WTC11 (cell line): ENCODE data around the gene ZBTB12. TPM values are rescaled to one million over a fixed set of nuclear protein-coding genes. Genes with fewer than 3 reads are reported as not detected.
A peak's percentile ranks its signal among the peaks of the same experiment; 100 is the strongest.

Experiments used
- ARID4B ChIP-seq: sonication (generic); formaldehyde crosslinking; IDR thresholded peaks from 2 replicates; pipeline ENCODE4 v1.8.0; 2023; ENCODE audit warnings: missing genetic modification reagents, mild to moderate bottlenecking, borderline replicate concordance
- CREB1 ChIP-seq: sonication (generic); formaldehyde crosslinking; IDR thresholded peaks from 2 replicates; pipeline ENCODE4 v1.8.0; 2023; ENCODE audit warnings: mild to moderate bottlenecking, missing genetic modification reagents
- E2F1 ChIP-seq: sonication (generic); formaldehyde crosslinking; IDR thresholded peaks from 2 replicates; pipeline ENCODE4 v1.8.0; 2022; ENCODE audit warnings: mild to moderate bottlenecking, missing genetic modification reagents
- ESRRA ChIP-seq: sonication (generic); formaldehyde crosslinking; IDR thresholded peaks from 2 replicates; pipeline ENCODE4 v1.8.1; 2022; ENCODE audit warnings: mild to moderate bottlenecking, missing genetic modification reagents, borderline replicate concordance
- ETV6 ChIP-seq: sonication (generic); formaldehyde crosslinking; IDR thresholded peaks from 2 replicates; pipeline ENCODE4 v1.8.1; 2022; ENCODE audit warnings: mild to moderate bottlenecking, missing genetic modification reagents
- FOXK1 ChIP-seq: sonication (generic); formaldehyde crosslinking; IDR thresholded peaks from 2 replicates; pipeline ENCODE4 v1.8.0; 2022; ENCODE audit warnings: mild to moderate bottlenecking, moderate library complexity, missing genetic modification reagents
- GTF2I ChIP-seq: fragments of 250-450 bp; sonication (Bioruptor Pico); conservative IDR thresholded peaks from 2 replicates; pipeline ENCODE4 v1.4.0; 2021; ENCODE audit warnings: mild to moderate bottlenecking
- IRF1 ChIP-seq: sonication (generic); formaldehyde crosslinking; IDR thresholded peaks from 2 replicates; pipeline ENCODE4 v1.8.0; 2023; ENCODE audit warnings: missing genetic modification reagents
- JAZF1 ChIP-seq: fragments of 250-450 bp; sonication (Bioruptor Pico); IDR thresholded peaks from 2 replicates; pipeline ENCODE4 v1.9.0; 2021; ENCODE audit warnings: moderate library complexity, mild to moderate bottlenecking, inconsistent platforms
- JUN ChIP-seq: sonication (generic); formaldehyde crosslinking; IDR thresholded peaks from 2 replicates; pipeline ENCODE4 v1.8.0; 2023; ENCODE audit warnings: mild to moderate bottlenecking, missing genetic modification reagents
- MAX ChIP-seq: sonication (generic); formaldehyde crosslinking; IDR thresholded peaks from 2 replicates; pipeline ENCODE4 v1.8.0; 2022; ENCODE audit warnings: mild to moderate bottlenecking, missing genetic modification reagents
- NFATC4 ChIP-seq: fragments of 250-450 bp; sonication (Bioruptor Pico); IDR thresholded peaks from 2 replicates; pipeline ENCODE4 v1.9.0; 2021; ENCODE audit warnings: mild to moderate bottlenecking
- NFYB ChIP-seq: sonication (generic); formaldehyde crosslinking; conservative IDR thresholded peaks from 2 replicates; pipeline ENCODE4 v1.8.0; 2022; ENCODE audit warnings: low read depth, missing genetic modification reagents
- PRDM15 ChIP-seq: sonication (generic); formaldehyde crosslinking; IDR thresholded peaks from 2 replicates; pipeline ENCODE4 v1.8.0; 2022; ENCODE audit warnings: missing genetic modification reagents
- PRRX2 ChIP-seq: fragments of 250-450 bp; sonication (Bioruptor Pico); IDR thresholded peaks from 2 replicates; pipeline ENCODE4 v1.8.0; 2021; ENCODE audit warnings: mild to moderate bottlenecking
- SMAD3 ChIP-seq: sonication (generic); formaldehyde crosslinking; IDR thresholded peaks from 2 replicates; pipeline ENCODE4 v1.8.0; 2022; ENCODE audit warnings: missing genetic modification reagents, mild to moderate bottlenecking, borderline replicate concordance
- SP1 ChIP-seq: sonication (generic); formaldehyde crosslinking; conservative IDR thresholded peaks from 2 replicates; pipeline ENCODE4 v1.8.1; 2022; ENCODE audit warnings: missing genetic modification reagents
- TEAD4 ChIP-seq: sonication (generic); formaldehyde crosslinking; IDR thresholded peaks from 2 replicates; pipeline ENCODE4 v1.8.0; 2022; ENCODE audit warnings: mild to moderate bottlenecking, missing genetic modification reagents
- TP53 ChIP-seq: sonication (generic); formaldehyde crosslinking; IDR thresholded peaks from 2 replicates; pipeline ENCODE4 v1.8.1; 2023; ENCODE audit warnings: mild to moderate bottlenecking, missing genetic modification reagents
- ZNF416 ChIP-seq: fragments of 250-450 bp; sonication (Bioruptor Pico); IDR thresholded peaks from 2 replicates; pipeline ENCODE4 v1.9.0; 2021; ENCODE audit warnings: mild to moderate bottlenecking, inconsistent platforms
- total RNA-seq: library from RNA; stranded (reverse); gene quantifications from 3 replicates; pipeline ENCODE4 v1.2.3, GENCODE V29; 2021
- TF ChIP-seq, protein P1 (sequence below): sonication (generic); formaldehyde crosslinking; conservative IDR thresholded peaks from 2 replicates; pipeline ENCODE4 v1.8.1; 2023; ENCODE audit warnings: mild to moderate bottlenecking, low read depth, missing genetic modification reagents, moderate library complexity
- TF ChIP-seq, protein P2 (sequence below): sonication (generic); formaldehyde crosslinking; IDR thresholded peaks from 2 replicates; pipeline ENCODE4 v1.8.1; 2023; ENCODE audit warnings: mild to moderate bottlenecking, missing genetic modification reagents
- TF ChIP-seq, protein P3 (sequence below): sonication (generic); formaldehyde crosslinking; IDR thresholded peaks from 2 replicates; pipeline ENCODE4 v1.8.1; 2022; ENCODE audit warnings: mild to moderate bottlenecking, moderate library complexity, missing genetic modification reagents

ZBTB12 gene
- total RNA-seq, 1 experiment from 2014 or later, result 24.0 TPM

DNA sequence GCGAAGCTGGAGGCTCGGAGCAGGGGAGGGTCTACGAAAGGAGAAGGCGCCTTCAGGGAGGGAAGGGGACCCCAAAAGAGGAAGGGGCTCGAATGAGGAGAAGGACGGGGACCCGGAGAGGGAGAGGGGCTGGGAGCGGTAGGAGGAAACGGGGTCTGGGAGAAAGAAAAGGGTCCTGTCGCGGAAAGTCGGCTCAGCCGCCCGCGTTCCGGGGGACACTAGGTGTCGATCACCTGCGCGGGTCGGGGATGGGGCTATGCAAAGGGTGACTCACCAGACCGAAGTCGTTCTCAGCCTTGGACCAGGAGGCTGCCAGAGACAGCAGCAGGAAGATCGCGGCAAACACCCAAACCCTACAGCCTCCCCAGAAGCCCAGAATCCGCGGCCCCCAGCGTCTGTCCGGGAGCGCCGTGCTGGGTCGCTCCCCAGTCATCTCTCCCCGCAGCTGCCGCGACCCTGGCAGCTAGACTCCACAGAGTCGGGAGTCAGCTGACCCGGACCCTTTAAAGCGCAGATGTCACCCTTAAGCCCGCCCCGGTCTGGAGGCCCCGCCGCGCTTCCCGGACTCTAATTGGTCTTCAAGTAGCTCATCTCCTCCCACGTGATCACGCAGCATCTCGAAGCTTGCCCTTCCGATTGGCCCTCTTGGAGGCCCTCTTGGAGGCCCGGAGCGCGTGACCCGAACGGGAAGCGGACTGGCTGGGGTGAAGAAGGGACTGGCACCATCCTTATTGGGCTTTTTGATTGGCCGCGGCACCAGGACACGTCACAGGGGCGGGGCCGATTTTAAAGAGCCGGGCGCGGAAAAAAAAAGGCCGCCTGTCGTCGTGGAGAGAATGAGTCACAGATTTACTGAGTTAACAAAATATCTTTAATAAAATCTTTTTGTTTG lies 39.3 kb downstream of the ZBTB12 start, which contains the start of gene NEU1 (continued):
- no peak for TF ChIP-seq E2F1
- TF ChIP-seq PRDM15 (CRISPR knock-in tag), result peak; percentile 94
- no peak for TF ChIP-seq TEAD4
- TF ChIP-seq FOXK1 (CRISPR knock-in tag), result peak; percentile 45; the same call in 1 of the 2 replicates
- no peak for TF ChIP-seq JUN
- no peak for TF ChIP-seq CREB1
- 0 out of 2 replicates have a peak, but pooled peaks have one; percentile 21 for TF ChIP-seq ZNF416
- peak; percentile 35; the same call in 1 of the 2 replicates for TF ChIP-seq SMAD3
- peak; percentile 88 for TF ChIP-seq ETV6 (CRISPR knock-in tag)
- TF ChIP-seq PRRX2, result no peak
- TF ChIP-seq, protein P1, sequence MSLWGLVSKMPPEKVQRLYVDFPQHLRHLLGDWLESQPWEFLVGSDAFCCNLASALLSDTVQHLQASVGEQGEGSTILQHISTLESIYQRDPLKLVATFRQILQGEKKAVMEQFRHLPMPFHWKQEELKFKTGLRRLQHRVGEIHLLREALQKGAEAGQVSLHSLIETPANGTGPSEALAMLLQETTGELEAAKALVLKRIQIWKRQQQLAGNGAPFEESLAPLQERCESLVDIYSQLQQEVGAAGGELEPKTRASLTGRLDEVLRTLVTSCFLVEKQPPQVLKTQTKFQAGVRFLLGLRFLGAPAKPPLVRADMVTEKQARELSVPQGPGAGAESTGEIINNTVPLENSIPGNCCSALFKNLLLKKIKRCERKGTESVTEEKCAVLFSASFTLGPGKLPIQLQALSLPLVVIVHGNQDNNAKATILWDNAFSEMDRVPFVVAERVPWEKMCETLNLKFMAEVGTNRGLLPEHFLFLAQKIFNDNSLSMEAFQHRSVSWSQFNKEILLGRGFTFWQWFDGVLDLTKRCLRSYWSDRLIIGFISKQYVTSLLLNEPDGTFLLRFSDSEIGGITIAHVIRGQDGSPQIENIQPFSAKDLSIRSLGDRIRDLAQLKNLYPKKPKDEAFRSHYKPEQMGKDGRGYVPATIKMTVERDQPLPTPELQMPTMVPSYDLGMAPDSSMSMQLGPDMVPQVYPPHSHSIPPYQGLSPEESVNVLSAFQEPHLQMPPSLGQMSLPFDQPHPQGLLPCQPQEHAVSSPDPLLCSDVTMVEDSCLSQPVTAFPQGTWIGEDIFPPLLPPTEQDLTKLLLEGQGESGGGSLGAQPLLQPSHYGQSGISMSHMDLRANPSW (CRISPR knock-in tag), result no peak
- no peak for TF ChIP-seq NFATC4 (CRISPR knock-in tag)
- peak; percentile 51; the same call in 1 of the 2 replicates for TF ChIP-seq SP1 (CRISPR knock-in tag)
- no peak for TF ChIP-seq ESRRA (CRISPR knock-in tag)
- TF ChIP-seq ARID4B (CRISPR knock-in tag), result peak; percentile 69; the same call in 1 of the 2 replicates
- no peak for TF ChIP-seq TP53 (CRISPR knock-in tag)
- 0 out of 2 replicates have a peak, but pooled peaks have one; percentile 22 for TF ChIP-seq IRF1 (CRISPR knock-in tag)
- peak; percentile 73 for TF ChIP-seq NFYB (CRISPR knock-in tag)
- peak; percentile 54; the same call in 1 of the 2 replicates for TF ChIP-seq MAX (CRISPR knock-in tag)
- TF ChIP-seq, protein P2, sequence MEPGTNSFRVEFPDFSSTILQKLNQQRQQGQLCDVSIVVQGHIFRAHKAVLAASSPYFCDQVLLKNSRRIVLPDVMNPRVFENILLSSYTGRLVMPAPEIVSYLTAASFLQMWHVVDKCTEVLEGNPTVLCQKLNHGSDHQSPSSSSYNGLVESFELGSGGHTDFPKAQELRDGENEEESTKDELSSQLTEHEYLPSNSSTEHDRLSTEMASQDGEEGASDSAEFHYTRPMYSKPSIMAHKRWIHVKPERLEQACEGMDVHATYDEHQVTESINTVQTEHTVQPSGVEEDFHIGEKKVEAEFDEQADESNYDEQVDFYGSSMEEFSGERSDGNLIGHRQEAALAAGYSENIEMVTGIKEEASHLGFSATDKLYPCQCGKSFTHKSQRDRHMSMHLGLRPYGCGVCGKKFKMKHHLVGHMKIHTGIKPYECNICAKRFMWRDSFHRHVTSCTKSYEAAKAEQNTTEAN, result no peak
- no peak for TF ChIP-seq GTF2I
- TF ChIP-seq, protein P3, sequence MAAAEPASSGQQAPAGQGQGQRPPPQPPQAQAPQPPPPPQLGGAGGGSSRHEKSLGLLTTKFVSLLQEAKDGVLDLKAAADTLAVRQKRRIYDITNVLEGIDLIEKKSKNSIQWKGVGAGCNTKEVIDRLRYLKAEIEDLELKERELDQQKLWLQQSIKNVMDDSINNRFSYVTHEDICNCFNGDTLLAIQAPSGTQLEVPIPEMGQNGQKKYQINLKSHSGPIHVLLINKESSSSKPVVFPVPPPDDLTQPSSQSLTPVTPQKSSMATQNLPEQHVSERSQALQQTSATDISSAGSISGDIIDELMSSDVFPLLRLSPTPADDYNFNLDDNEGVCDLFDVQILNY (CRISPR knock-in tag), result peak; percentile 42; the same call in 1 of the 2 replicates
- TF ChIP-seq JAZF1 (CRISPR knock-in tag), result no peak
